Prostate gland (tissue), 2 donors: ENCODE data around the gene CLDND1. TPM values are rescaled to one million over a fixed set of nuclear protein-coding genes. Genes with fewer than 3 reads are reported as not detected.

ENCODE experiments used
- DNase-seq: peaks from one replicate; pipeline ENCODE4 v3.0.0-alpha.2; 2019; ENCODE audit warnings: low spot score
- H3K27ac ChIP-seq, 2 donors: fragments of 200-600 bp; sonication (generic); 2 replicates each; pipeline ENCODE4 v1.5.1; 2017 to 2019
- H3K27me3 ChIP-seq: fragments of 200-600 bp; sonication (generic); replicated peaks from 2 replicates; pipeline ENCODE4 v1.5.1; 2019; ENCODE audit not compliant: insufficient read depth
- H3K36me3 ChIP-seq, 2 donors: fragments of 200-600 bp; sonication (generic); 1 replicate in 1 of 2; 2 replicates in 1 of 2; pipeline versions ENCODE4 v1.5.1 to v1.8.1; 2017 to 2019
- H3K4me1 ChIP-seq: fragments of 200-600 bp; sonication (generic); replicated peaks from 2 replicates; pipeline ENCODE4 v1.5.1; 2019
- H3K4me3 ChIP-seq, 2 donors: fragments of 200-600 bp; sonication (generic); 2 replicates each; pipeline ENCODE4 v1.5.1; 2017 to 2019
- H3K9me3 ChIP-seq: fragments of 200-600 bp; sonication (generic); 2 replicates; pipeline ENCODE4 v1.5.1; 2017
- POLR2A ChIP-seq: fragments of 450-650 bp; IDR thresholded peaks from one replicate; pipeline ENCODE4 v1.6.1; 2016; ENCODE audit warnings: antibody characterized with exemption, mild to moderate bottlenecking
- POLR2AphosphoS5 ChIP-seq: sonication (generic); formaldehyde crosslinking; IDR thresholded peaks from one replicate; pipeline ENCODE4 v1.6.1; 2017; ENCODE audit warnings: antibody characterized with exemption
- WGBS: methylation state at CpG from one replicate; pipeline ENCODE4 v1.1.5; 2018; 5-methylcytosine and 5-hydroxymethylcytosine counted together
- intact Hi-C: fragments of 100-400 bp; cut with DNase I; formaldehyde crosslinking; loops from one replicate; pipeline ENCODE4 v1.14.2; 2022
- total RNA-seq, 2 donors: library from RNA; depleted of rRNA; stranded (reverse); fragments of >200 nt; gene quantifications; one replicate each; pipeline ENCODE4 v1.1.0, GENCODE V29; 2016
- TF ChIP-seq, protein P1 (sequence below), 4 experiments: fragments of 200-600 bp in 2 of 4; fragments of 450-650 bp in 2 of 4; sonication (generic) in 2 of 4; IDR thresholded peaks; 1 replicate in 3 of 4; 2 replicates in 1 of 4; pipeline ENCODE4 v1.5.1; 2016 to 2019; ENCODE audit warnings: antibody characterized with exemption in 4 of 4, mild to moderate bottlenecking in 2 of 4, moderate library complexity in 2 of 4

CLDND1 gene
- total RNA-seq, 2 donors from 2014 or later: 71.2 to 113 TPM

DNA sequence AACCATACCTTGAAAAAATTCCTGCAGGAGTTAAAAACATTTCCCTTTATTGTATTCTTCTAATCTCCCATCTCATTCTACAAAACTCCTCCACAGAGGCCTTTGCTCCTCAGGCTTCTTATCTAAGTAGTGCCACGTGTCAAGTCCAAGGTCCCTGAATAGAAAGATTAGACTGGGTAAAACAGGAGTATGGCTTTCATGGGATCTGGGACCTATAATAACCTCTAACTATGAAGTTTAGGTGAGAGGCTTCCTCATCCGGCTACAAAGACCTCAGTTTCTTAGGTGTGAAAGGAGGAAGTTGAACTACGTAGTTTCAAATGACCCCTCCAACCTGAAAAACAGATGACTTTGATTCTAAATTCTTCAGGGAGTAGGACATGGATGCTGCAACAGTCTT lies 29.1 kb upstream of the CLDND1 start:
- Histone ChIP-seq H3K9me3 (no peaks in the 10 kb centered on the region), H3K27ac (no peak overlapping the region), H3K4me3 (no peak overlapping the region), H3K4me1 (no peaks in the 10 kb centered on the region), H3K36me3 (no peaks in the 10 kb centered on the region), H3K27me3 (no peaks in the 10 kb centered on the region)
- TF ChIP-seq, protein P1, sequence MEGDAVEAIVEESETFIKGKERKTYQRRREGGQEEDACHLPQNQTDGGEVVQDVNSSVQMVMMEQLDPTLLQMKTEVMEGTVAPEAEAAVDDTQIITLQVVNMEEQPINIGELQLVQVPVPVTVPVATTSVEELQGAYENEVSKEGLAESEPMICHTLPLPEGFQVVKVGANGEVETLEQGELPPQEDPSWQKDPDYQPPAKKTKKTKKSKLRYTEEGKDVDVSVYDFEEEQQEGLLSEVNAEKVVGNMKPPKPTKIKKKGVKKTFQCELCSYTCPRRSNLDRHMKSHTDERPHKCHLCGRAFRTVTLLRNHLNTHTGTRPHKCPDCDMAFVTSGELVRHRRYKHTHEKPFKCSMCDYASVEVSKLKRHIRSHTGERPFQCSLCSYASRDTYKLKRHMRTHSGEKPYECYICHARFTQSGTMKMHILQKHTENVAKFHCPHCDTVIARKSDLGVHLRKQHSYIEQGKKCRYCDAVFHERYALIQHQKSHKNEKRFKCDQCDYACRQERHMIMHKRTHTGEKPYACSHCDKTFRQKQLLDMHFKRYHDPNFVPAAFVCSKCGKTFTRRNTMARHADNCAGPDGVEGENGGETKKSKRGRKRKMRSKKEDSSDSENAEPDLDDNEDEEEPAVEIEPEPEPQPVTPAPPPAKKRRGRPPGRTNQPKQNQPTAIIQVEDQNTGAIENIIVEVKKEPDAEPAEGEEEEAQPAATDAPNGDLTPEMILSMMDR (IDR thresholded peaks at IDR 0.05): no peak
- TF ChIP-seq POLR2AphosphoS5: no peak
- 81% methylated on average over 3 of the region's 3 CpGs for WGBS
- intact Hi-C loops: no loop called here
- no peak for DNase-seq

DNA sequence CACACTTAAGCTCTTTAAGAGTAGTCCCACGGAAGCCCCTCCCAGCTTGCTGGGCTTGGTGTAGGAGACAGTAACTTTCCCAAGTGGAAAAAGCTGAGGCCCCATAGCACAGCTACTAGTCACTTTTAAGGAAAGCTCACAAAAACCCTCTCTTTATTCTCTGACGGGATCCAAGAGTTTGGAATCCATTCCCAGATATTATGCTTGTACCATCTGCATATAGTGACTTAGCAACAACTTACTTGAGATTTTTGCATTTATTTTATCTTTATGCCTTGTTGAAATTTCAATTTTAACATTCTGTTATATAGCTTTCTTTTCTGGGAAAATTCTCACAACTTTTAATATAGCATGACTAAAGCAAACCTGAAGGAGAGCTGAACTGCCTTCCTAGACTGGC lies 28.5 kb upstream of the CLDND1 start:
- H3K27me3 ChIP-seq: no peaks in the 10 kb centered on the region
- intact Hi-C loops: no loop called here

GRCh38 chr3:98550833-98551232 lies 28.1 kb upstream of the CLDND1 start:
- no peak for DNase-seq
- Histone ChIP-seq H3K27ac (no peak overlapping the region), H3K27me3 (no peaks in the 10 kb centered on the region), H3K4me3 (no peak overlapping the region), H3K4me1 (no peaks in the 10 kb centered on the region), H3K9me3 (no peaks in the 10 kb centered on the region), H3K36me3 (no peaks in the 10 kb centered on the region)
- TF ChIP-seq, protein P1 (IDR thresholded peaks at IDR 0.05): no peak
- TF ChIP-seq POLR2AphosphoS5: no peak
- TF ChIP-seq POLR2A: no peak
- WGBS: 94% methylated on average over 3 of the region's 3 CpGs
- intact Hi-C loops: no loop called here

More for the DNA sequence above, 28.5 kb upstream of the CLDND1 start:
- no peak for TF ChIP-seq POLR2A
- no peak for TF ChIP-seq POLR2AphosphoS5
- TF ChIP-seq, protein P1 (IDR thresholded peaks at IDR 0.05): no peak
- no peaks in the 10 kb centered on the region for H3K9me3 ChIP-seq
- 100% methylated on average over 2 of the region's 2 CpGs for WGBS
- no peak overlapping the region for H3K4me3 ChIP-seq
- no peaks in the 10 kb centered on the region for H3K4me1 ChIP-seq
- no peak overlapping the region for H3K27ac ChIP-seq
- no peak for DNase-seq
- no peaks in the 10 kb centered on the region for H3K36me3 ChIP-seq

- WGBS: 71% methylated on average over 5 of the region's 5 CpGs
- Histone ChIP-seq H3K4me1 (no peaks in the 10 kb centered on the region), H3K4me3 (no peak overlapping the region), H3K27me3 (no peaks in the 10 kb centered on the region), H3K27ac (no peak overlapping the region), H3K9me3 (no peaks in the 10 kb centered on the region), H3K36me3 (no peaks in the 10 kb centered on the region)
- intact Hi-C loops: no loop called here
- no peak for DNase-seq
- TF ChIP-seq POLR2A (no peak), POLR2AphosphoS5 (no peak)
- TF ChIP-seq, protein P1 (IDR thresholded peaks at IDR 0.05): no peak
These were observed 25.8 kb upstream of the CLDND1 start for GRCh38 chr3:98548544-98548943.

GRCh38 chr3:98545940-98546339 lies 23.2 kb upstream of the CLDND1 start:
- intact Hi-C loops: no loop called here
- 78% methylated on average over 5 of the region's 5 CpGs for WGBS
- Histone ChIP-seq H3K4me1 (no peaks in the 10 kb centered on the region), H3K27ac (no peak overlapping the region), H3K4me3 (no peak overlapping the region), H3K36me3 (no peaks in the 10 kb centered on the region), H3K27me3 (peaks cover 2% of the 10 kb centered on the region), H3K9me3 (no peaks in the 10 kb centered on the region)
- TF ChIP-seq POLR2A: no peak
- TF ChIP-seq POLR2AphosphoS5: no peak
- TF ChIP-seq, protein P1 (IDR thresholded peaks at IDR 0.05): no peak
- DNase-seq: no peak
